SU-DHL-6 (cell line): ENCODE measurements around the gene DEDD.

Experiments
- H2AFZ ChIP-seq: fragments of 200-600 bp; sonication (generic); 2 replicates; pipeline ENCODE4 v1.6.1; 2014; ENCODE audit warnings: low read depth, mild to moderate bottlenecking, moderate library complexity, mixed read lengths, antibody characterized with exemption, low read length; ENCODE audit not compliant: severe bottlenecking
- H3F3A ChIP-seq: fragments of 200-600 bp; shearing (Covaris generic); 2 replicates; pipeline ENCODE4 v1.6.0; 2016; ENCODE audit warnings: antibody characterized with exemption, mild to moderate bottlenecking; ENCODE audit not compliant: insufficient read depth
- H3K27ac ChIP-seq: fragments of 200-600 bp; sonication (generic); 2 replicates; pipeline ENCODE4 v1.5.1; 2016; ENCODE audit warnings: low read depth, mild to moderate bottlenecking, low read length, moderate library complexity, mixed read lengths
- H3K27me3 ChIP-seq: fragments of 200-600 bp; sonication (generic), shearing (Covaris generic); 2 replicates; pipeline ENCODE4 v1.6.0; 2014; ENCODE audit warnings: mild to moderate bottlenecking, low read length
- H3K36me3 ChIP-seq: fragments of 200-600 bp; sonication (generic); 2 replicates; pipeline ENCODE4 v1.6.1; 2014; ENCODE audit warnings: mild to moderate bottlenecking, low read length, mixed read lengths
- H3K4me2 ChIP-seq: fragments of 300-600, 200-600 bp; shearing (Covaris generic), sonication (generic); 2 replicates; pipeline ENCODE4 v1.6.0; 2014; ENCODE audit warnings: low read length, low read depth, mild to moderate bottlenecking; ENCODE audit not compliant: poor library complexity, severe bottlenecking
- H3K4me3 ChIP-seq: fragments of 200-600 bp; sonication (generic); 2 replicates; pipeline ENCODE4 v1.5.1; 2014; ENCODE audit warnings: antibody characterized with exemption, low read length, mild to moderate bottlenecking, mixed read lengths; ENCODE audit not compliant: insufficient read depth, poor library complexity, severe bottlenecking
- H3K79me2 ChIP-seq: fragments of 200-600 bp; sonication (generic); 2 replicates; pipeline ENCODE4 v1.6.1; 2014; ENCODE audit warnings: mild to moderate bottlenecking, low read length, moderate library complexity; ENCODE audit not compliant: insufficient read depth
- H3K9ac ChIP-seq: fragments of 200-600 bp; sonication (generic); 2 replicates; pipeline ENCODE4 v1.7.0; 2014; ENCODE audit warnings: mild to moderate bottlenecking, low read length
- H3K9me2 ChIP-seq: fragments of 200-600 bp; sonication (generic); replicated peaks from 2 replicates; pipeline ENCODE4 v1.6.1; 2014; ENCODE audit warnings: low read length; ENCODE audit not compliant: insufficient read depth
- H3K9me3 ChIP-seq: fragments of 200-600 bp; sonication (generic); 2 replicates; pipeline ENCODE4 v1.6.1; 2014; ENCODE audit warnings: low read length, mixed read lengths; ENCODE audit not compliant: insufficient read depth
- H4K20me1 ChIP-seq: fragments of 200-600 bp; sonication (generic); 2 replicates; pipeline ENCODE4 v1.6.1; 2014; ENCODE audit warnings: low read depth, mild to moderate bottlenecking, antibody characterized with exemption, low read length, moderate library complexity, mixed read lengths
- EZH2phosphoT487 ChIP-seq: fragments of 200-600 bp; sonication (generic), shearing (Covaris generic); conservative IDR thresholded peaks from 2 replicates; pipeline ENCODE4 v1.6.1; 2018; ENCODE audit warnings: mild to moderate bottlenecking, antibody characterized with exemption, low read length, moderate library complexity, mixed read lengths
- TF ChIP-seq, protein P1 (sequence below): fragments of 200-600 bp; sonication (generic); IDR thresholded peaks from one replicate; pipeline ENCODE4 v1.5.1; 2017; ENCODE audit warnings: antibody characterized with exemption, mild to moderate bottlenecking, low read length, moderate library complexity; ENCODE audit not compliant: insufficient read depth, poor library complexity, severe bottlenecking

DEDD gene

DNA sequence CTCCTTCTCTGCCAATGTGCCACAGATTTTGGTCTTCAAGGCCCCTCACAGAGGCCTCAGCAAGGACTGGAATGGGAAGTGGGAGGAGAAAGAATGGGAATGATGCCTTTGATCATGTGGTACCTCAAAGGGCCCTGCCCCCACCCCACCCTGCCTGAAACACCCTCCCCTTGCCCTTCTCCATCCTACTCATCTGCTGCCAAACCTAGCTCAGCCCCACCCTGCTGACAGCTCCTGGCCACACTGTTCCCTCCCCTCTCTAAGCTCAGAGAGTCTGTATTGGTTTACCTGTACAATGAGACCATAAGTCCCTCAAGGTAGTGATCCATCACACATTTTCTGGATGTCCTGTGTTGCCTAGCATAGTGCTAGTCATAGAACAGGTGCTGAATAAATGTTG lies 56.1 kb downstream of the DEDD start:
- no peaks in the 10 kb centered on the region for H4K20me1 ChIP-seq
- 0 out of 2 replicates have a peak, but pooled peaks cover under 1% of the 10 kb centered on the region for H3F3A ChIP-seq
- H2AFZ ChIP-seq = no peak overlapping the region
- no peaks in the 10 kb centered on the region for H3K9me3 ChIP-seq
- no peak overlapping the region for H3K27ac ChIP-seq
- H3K9me2 ChIP-seq = no peaks in the 10 kb centered on the region
- H3K4me3 ChIP-seq = no peak overlapping the region
- TF ChIP-seq, protein P1, sequence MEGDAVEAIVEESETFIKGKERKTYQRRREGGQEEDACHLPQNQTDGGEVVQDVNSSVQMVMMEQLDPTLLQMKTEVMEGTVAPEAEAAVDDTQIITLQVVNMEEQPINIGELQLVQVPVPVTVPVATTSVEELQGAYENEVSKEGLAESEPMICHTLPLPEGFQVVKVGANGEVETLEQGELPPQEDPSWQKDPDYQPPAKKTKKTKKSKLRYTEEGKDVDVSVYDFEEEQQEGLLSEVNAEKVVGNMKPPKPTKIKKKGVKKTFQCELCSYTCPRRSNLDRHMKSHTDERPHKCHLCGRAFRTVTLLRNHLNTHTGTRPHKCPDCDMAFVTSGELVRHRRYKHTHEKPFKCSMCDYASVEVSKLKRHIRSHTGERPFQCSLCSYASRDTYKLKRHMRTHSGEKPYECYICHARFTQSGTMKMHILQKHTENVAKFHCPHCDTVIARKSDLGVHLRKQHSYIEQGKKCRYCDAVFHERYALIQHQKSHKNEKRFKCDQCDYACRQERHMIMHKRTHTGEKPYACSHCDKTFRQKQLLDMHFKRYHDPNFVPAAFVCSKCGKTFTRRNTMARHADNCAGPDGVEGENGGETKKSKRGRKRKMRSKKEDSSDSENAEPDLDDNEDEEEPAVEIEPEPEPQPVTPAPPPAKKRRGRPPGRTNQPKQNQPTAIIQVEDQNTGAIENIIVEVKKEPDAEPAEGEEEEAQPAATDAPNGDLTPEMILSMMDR = no peak
- no peak for TF ChIP-seq EZH2phosphoT487
- no peaks in the 10 kb centered on the region for H3K36me3 ChIP-seq
- H3K79me2 ChIP-seq = no peaks in the 10 kb centered on the region
- H3K27me3 ChIP-seq = no peaks in the 10 kb centered on the region
- no peak overlapping the region for H3K4me2 ChIP-seq
- H3K9ac ChIP-seq = no peak overlapping the region

DNA sequence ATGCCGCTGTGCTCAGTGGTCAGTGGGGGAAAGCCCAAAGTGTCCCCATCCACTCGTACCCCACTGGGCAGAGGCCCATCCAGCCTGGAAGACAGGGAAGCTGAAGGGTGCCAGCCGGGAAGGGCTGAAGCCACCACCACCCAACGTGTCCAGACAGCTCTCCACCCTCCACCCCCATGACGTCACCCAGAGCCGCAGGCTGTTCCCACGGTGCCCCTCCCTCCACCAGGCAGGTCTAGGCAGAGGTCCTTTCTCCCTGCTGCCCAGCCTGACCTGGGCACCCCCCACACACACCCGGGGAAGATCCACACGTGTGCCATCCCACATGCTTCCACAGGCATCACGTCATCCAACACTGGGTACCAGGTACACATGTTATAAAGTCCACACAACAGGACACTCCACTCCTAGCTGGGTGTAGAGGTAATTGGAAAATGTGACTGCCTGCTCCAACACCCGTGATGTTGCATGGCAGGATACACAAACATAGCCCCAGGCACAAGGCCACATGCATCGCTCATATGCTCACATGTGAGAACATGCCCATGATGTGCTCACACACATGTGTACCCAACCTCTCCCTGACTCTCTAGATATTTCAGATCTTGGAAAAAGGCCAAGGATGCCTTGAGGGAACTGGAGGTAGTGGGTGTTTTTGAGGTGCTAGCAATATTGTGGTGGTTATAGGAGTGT lies 57.6 kb downstream of the DEDD start:
- H3K79me2 ChIP-seq = no peaks in the 10 kb centered on the region
- no peak for TF ChIP-seq EZH2phosphoT487
- TF ChIP-seq, protein P1 = no peak
- no peaks in the 10 kb centered on the region for H3K9me2 ChIP-seq
- no peaks in the 10 kb centered on the region for H4K20me1 ChIP-seq
- H3K36me3 ChIP-seq = no peaks in the 10 kb centered on the region
- no peak overlapping the region for H3K4me3 ChIP-seq
- H3K4me2 ChIP-seq = no peak overlapping the region
- no peak overlapping the region for H3K9ac ChIP-seq
- H3K9me3 ChIP-seq = no peaks in the 10 kb centered on the region
- no peaks in the 10 kb centered on the region for H3K27me3 ChIP-seq
- peaks cover 11% of the 10 kb centered on the region; the same call in 1 of the 2 replicates for H3F3A ChIP-seq
- H3K27ac ChIP-seq = no peak overlapping the region
- H2AFZ ChIP-seq = no peak overlapping the region

DNA sequence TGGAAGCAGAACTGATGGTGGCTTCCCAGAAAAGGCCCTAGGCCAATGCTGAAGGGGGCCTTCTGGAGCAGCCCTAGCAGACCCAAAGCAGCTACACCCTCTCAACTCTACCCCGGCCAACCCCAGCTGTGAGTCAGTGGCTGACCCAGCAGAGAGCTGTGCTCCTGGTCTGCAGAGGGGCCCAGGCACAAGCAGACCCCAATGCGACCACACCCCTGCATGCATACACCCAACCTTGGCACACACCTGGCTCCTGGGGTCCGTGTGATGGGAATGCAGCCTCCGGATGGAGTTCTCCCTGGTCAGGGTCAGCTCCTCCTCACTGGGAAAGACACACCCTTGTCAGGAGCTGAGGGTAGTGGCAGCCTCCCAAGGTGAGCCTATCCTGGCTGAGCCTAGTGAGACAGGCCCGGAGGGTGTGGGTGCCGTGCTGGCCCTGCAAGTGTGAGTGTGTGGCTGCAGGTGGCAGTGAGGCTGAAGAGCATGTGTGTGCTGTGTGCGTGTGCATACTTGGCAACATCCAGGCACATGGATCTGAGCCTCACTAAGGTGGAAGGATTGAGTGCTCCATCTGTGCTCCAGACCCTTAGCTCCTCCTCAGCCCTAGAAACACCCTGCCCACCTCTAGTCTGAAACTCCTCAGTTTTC lies 58.9 kb downstream of the DEDD start:
- Histone ChIP-seq H3K4me2 (no peak overlapping the region), H2AFZ (no peak overlapping the region), H3K79me2 (peaks cover 10% of the 10 kb centered on the region), H3K36me3 (no peaks in the 10 kb centered on the region), H3K9me2 (no peaks in the 10 kb centered on the region), H3K9ac (no peak overlapping the region), H3K27ac (no peak overlapping the region), H3K4me3 (no peak overlapping the region), H3K27me3 (no peaks in the 10 kb centered on the region), H4K20me1 (no peaks in the 10 kb centered on the region), H3F3A (peaks cover 11% of the 10 kb centered on the region; the same call in 1 of the 2 replicates), H3K9me3 (no peaks in the 10 kb centered on the region)
- no peak for TF ChIP-seq EZH2phosphoT487
- TF ChIP-seq, protein P1 = no peak
